Neural cell (in vitro differentiated cells): ENCODE measurements around the gene SLC8A3.

Experiments
- CTCF ChIP-seq: fragments of 450-650 bp; IDR thresholded peaks from 2 replicates; pipeline ENCODE4 v1.5.1; 2014; ENCODE audit warnings: antibody characterized with exemption, mild to moderate bottlenecking, moderate library complexity; ENCODE audit not compliant: poor library complexity, severe bottlenecking
- EP300 ChIP-seq: fragments of 450-650 bp; conservative IDR thresholded peaks from 2 replicates; pipeline ENCODE4 v1.6.1; 2014; ENCODE audit warnings: antibody characterized with exemption, mild to moderate bottlenecking, moderate library complexity; ENCODE audit not compliant: poor library complexity, severe bottlenecking
- POLR2AphosphoS5 ChIP-seq: IDR thresholded peaks from 2 replicates; pipeline ENCODE4 v1.6.1; 2012
- REST ChIP-seq: IDR thresholded peaks from 2 replicates; pipeline ENCODE4 v1.6.1; 2012; ENCODE audit warnings: borderline replicate concordance

DNA sequence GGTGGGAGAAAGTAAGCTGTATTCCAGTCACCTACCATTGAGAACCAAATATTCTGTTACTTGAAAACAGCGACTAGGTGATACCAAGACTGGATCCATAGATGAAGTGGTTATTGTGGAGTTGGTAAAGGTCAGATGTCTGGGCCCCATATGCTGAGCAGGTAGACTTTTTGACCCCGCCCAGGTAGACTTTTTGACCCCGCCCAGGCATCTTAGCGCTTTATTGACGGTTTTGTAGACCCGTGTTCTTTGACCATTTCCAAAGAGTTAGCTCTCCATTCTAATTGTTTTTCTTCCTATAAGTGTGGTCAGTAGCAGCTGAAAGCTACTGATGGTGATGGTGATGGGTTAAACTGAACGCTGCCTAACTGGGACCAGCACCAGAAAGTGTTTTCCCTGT lies 61.6 kb downstream of the SLC8A3 start:
- TF ChIP-seq CTCF, result no peak
- TF ChIP-seq REST, result no peak
- no peak for TF ChIP-seq EP300
- TF ChIP-seq POLR2AphosphoS5, result no peak
